Measurements from ENCODE around the gene BPIFB3. TPM values are rescaled to one million over a fixed set of nuclear protein-coding genes. Genes with fewer than 3 reads are reported as not detected.
A peak's percentile ranks its signal among the peaks of the same experiment; 100 is the strongest.

The BPIFB3 gene
- total and polyA plus RNA-seq, 9 of the 15 experiments (the other 6 are each of a cell fraction or from before 2014, with no cell fraction given) = not detected

DNA sequence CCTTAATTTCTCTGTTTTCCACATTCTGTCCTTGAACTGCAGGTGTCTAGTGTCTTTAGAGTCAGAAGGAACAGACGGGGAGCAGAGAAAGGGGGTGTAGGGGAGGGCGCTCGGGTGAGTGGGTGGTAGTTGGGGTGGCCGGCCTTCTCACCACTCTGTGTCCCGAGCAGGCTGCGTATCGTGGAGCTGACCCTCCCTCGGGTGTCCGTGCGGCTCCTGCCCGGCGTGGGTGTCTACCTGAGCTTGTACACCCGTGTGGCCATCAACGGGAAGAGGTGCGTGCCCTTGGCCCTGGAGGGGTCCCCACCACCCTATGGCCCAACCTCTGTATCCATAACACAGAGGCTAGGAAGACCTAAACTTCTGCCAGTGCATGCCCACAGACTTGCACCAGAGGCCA is 31.0 kb downstream of the BPIFB3 start (continued):
- TF ChIP-seq TAF1 (IDR thresholded peaks at IDR 0.05; ENCODE audit: control insufficient read depth, extremely low read depth, insufficient read depth, low read length, severe bottlenecking) (no peak), MTA3 (IDR thresholded peaks at IDR 0.05; ENCODE audit: borderline replicate concordance) (no peak), ZNF384 (IDR thresholded peaks at IDR 0.05; ENCODE audit: low read depth, low read length) (no peak), SMAD2 (IDR thresholded peaks at IDR 0.05; ENCODE audit: low read depth, low read length) (no peak)
- TF ChIP-seq, protein P1, sequence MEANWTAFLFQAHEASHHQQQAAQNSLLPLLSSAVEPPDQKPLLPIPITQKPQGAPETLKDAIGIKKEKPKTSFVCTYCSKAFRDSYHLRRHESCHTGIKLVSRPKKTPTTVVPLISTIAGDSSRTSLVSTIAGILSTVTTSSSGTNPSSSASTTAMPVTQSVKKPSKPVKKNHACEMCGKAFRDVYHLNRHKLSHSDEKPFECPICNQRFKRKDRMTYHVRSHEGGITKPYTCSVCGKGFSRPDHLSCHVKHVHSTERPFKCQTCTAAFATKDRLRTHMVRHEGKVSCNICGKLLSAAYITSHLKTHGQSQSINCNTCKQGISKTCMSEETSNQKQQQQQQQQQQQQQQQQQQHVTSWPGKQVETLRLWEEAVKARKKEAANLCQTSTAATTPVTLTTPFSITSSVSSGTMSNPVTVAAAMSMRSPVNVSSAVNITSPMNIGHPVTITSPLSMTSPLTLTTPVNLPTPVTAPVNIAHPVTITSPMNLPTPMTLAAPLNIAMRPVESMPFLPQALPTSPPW (CRISPR knock-in tag; IDR thresholded peaks at IDR 0.05) = no peak

DNA sequence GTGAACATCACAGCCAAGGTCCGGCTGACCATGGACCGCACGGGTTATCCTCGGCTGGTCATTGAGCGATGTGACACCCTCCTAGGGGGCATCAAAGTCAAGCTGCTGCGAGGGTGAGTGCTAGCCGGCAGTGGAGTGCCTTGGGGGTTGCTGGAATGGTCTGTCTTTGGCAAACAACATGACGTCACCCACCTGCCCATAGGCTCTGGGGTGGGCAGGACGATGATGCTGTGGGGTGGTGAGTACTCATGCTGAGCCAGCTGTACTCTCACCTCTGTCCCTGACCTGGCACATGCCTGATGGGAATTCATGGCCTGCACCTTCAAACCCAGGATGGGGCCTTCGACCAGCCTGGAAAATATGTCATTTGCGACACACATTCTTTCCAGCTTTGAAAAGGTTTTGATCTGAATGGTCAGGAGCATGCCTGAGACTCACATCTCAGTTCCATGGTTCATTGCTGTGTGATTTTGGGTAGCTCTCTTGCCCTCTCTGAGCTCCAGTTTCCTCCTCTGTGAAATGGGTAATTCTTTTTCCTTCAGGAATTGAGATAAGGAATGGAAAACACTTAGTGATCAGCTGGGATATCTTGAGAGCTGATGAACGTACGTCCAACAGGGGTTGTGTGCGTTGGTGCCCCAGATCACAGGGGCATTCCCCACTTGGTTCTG is 32.5 kb downstream of the BPIFB3 start:
- no peak overlapping the region for H2AFZ ChIP-seq (ENCODE audit: low read depth, low read length)
- TF ChIP-seq, protein P2, sequence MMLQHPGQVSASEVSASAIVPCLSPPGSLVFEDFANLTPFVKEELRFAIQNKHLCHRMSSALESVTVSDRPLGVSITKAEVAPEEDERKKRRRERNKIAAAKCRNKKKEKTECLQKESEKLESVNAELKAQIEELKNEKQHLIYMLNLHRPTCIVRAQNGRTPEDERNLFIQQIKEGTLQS (IDR thresholded peaks at IDR 0.05) = peak; percentile 50
- TF ChIP-seq, protein P2 (CRISPR knock-in tag; conservative IDR thresholded peaks at IDR 0.05) = no peak
- TF ChIP-seq SMARCA5 (IDR thresholded peaks at IDR 0.05) (0 out of 2 replicates have a peak, but pooled peaks have one; percentile 30), ZFP36 (IDR thresholded peaks at IDR 0.05; ENCODE audit: low read depth, low read length, partially characterized antibody) (peak; percentile 64), ADNP (tag; IDR thresholded peaks at IDR 0.05) (no peak), RBM25 (IDR thresholded peaks at IDR 0.05; ENCODE audit: low read depth, low read length, severe bottlenecking) (peak; percentile 51), GABPB1 (CRISPR knock-in tag; IDR thresholded peaks at IDR 0.05) (no peak), BCOR (IDR thresholded peaks at IDR 0.05) (0 out of 2 replicates have a peak, but pooled peaks have one; percentile 27)
- POLR2A ChIA-PET = interaction anchor here (1.1 kb wide), 1 partner anchor 11 kb away, joined by 3 read pairs; no protein-coding TSS in a partner anchor
- no peak overlapping the region for H3K9ac ChIP-seq (ENCODE audit: insufficient read depth in 1 of 2, low read depth in 2 of 2, low read length in 2 of 2)
- WGBS (ENCODE audit: insufficient coverage, low coverage, missing lambda C conversion rate) = 1% methylated on average over 14 of the region's 14 CpGs
- CTCF ChIA-PET (ENCODE audit: low intra/inter-chr PET ratio) = no interaction called here
- no peak overlapping the region for H3K27ac ChIP-seq (ENCODE audit: extremely low read depth, low read depth, low read length)
- FAIRE-seq (no peak), DNase-seq (ENCODE audit: extremely low read depth in 1 of 4, low spot score in 3 of 4) (no peak), ATAC-seq (no peak)
- BruUV-seq (replicated peaks) = no TSS peak
- no peaks in the 10 kb centered on the region for H3K79me2 ChIP-seq (ENCODE audit: control insufficient read depth, insufficient read depth, low read length)
- no peaks in the 10 kb centered on the region for H3K9me3 ChIP-seq (replicated peaks; ENCODE audit: control insufficient read depth, insufficient read depth, low read depth, low read length)
- peaks cover 14 to 54% of the 10 kb centered on the region in 2 experiments; a peak in 4 of 5 replicates for H3K27me3 ChIP-seq (ENCODE audit: control insufficient read depth in 2 of 2, insufficient read depth in 2 of 2, low read length in 2 of 2)
- peaks cover 0 to 5% of the 10 kb centered on the region in 2 experiments; a peak in 1 of 5 replicates for H3K4me1 ChIP-seq (replicated peaks in 1 of 2; ENCODE audit: control insufficient read depth in 2 of 2, insufficient read depth in 2 of 2, low read length in 2 of 2)
- H3K9me1 ChIP-seq (ENCODE audit: control insufficient read depth, insufficient read depth, low read length) = no peaks in the 10 kb centered on the region
- H4K20me1 ChIP-seq (replicated peaks; ENCODE audit: control insufficient read depth, insufficient read depth, low read length) = peaks cover 7% of the 10 kb centered on the region; the same call in 1 of the 2 replicates
- in situ Hi-C loops (cut with MboI) (no loop called here), intact Hi-C loops (cut with micrococcal nuclease) (no loop called here)
- no peaks in the 10 kb centered on the region for H3K36me3 ChIP-seq (ENCODE audit: control insufficient read depth, insufficient read depth, low read length)
- H3K4me2 ChIP-seq (ENCODE audit: insufficient read depth, low read length) = no peak overlapping the region
- no peak overlapping the region for H3K4me3 ChIP-seq
